Measurements from ENCODE around the gene UFL1.

The UFL1 gene

DNA sequence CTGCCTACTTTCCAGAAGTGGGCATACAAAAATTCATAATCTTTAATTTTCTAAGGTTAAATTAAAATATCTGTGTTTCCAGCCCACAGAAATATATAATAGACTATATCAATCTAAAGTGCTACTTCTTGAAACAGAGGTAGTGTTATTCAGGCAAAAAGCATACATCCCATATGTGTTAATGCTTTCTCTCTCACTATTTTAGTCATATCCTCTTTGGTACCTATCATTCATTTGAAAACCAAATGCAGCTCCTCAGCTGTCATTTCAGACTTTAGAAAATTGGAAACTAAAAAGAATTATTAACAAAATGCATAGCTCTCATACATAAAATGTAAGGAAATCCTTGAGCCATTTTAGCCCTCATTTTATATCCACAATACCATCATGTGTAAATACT lies 42.2 kb downstream of the UFL1 start:
- DNase-seq (ENCODE audit: low read depth): no peak
- no peak overlapping the region for H3K4me3 ChIP-seq (ENCODE audit: low read depth, low read length)
- TF ChIP-seq, protein P1, sequence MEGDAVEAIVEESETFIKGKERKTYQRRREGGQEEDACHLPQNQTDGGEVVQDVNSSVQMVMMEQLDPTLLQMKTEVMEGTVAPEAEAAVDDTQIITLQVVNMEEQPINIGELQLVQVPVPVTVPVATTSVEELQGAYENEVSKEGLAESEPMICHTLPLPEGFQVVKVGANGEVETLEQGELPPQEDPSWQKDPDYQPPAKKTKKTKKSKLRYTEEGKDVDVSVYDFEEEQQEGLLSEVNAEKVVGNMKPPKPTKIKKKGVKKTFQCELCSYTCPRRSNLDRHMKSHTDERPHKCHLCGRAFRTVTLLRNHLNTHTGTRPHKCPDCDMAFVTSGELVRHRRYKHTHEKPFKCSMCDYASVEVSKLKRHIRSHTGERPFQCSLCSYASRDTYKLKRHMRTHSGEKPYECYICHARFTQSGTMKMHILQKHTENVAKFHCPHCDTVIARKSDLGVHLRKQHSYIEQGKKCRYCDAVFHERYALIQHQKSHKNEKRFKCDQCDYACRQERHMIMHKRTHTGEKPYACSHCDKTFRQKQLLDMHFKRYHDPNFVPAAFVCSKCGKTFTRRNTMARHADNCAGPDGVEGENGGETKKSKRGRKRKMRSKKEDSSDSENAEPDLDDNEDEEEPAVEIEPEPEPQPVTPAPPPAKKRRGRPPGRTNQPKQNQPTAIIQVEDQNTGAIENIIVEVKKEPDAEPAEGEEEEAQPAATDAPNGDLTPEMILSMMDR (IDR thresholded peaks at IDR 0.05; ENCODE audit: low read depth, low read length, missing control alignments): no peak

DNA sequence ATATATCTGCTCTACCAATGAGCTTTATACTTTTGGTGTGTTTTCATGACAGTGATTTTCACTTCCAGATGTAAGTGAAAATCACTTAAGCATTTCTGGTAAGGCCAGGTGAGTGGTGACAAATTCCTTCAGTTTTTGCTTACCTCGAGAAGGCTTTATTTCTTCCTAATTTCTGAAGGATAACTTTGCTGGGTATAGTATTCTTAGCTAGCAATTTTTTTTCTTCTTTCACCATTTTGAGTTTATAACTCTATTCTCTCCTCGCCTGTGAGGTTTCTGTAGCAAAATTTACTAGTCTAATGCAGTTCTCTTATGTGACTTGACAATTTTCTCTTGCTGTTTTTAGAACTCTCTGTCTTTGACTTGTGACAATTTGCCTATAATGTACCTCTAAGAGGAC lies 48.4 kb downstream of the UFL1 start:
- H3K4me3 ChIP-seq (ENCODE audit: low read depth, low read length): no peak overlapping the region
- TF ChIP-seq, protein P1 (IDR thresholded peaks at IDR 0.05; ENCODE audit: low read depth, low read length, missing control alignments): no peak
- no peak for DNase-seq (ENCODE audit: low read depth)

DNA sequence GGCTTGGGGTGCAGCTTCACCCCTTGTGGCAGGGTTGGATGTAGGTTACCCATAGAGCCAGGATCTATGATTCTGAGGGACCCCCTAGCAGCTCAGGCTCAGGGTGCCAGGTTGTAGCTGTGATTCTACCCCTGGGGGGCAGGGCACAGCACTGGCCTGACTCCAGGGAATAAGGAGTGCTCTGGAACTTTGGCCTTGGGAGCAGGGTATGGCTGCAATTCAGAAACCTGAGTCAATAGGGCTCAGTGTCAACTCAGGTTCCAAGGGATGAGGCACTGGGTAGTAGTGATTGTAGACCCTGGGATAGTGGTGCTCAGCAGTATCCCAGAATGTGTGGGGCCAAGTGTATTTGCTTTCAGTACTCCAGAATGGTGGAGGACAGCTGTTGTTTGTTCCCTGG lies 49.9 kb downstream of the UFL1 start:
- no peak for DNase-seq (ENCODE audit: low read depth)
- TF ChIP-seq, protein P1 (IDR thresholded peaks at IDR 0.05; ENCODE audit: low read depth, low read length, missing control alignments): no peak
- H3K4me3 ChIP-seq (ENCODE audit: low read depth, low read length): no peak overlapping the region

DNA sequence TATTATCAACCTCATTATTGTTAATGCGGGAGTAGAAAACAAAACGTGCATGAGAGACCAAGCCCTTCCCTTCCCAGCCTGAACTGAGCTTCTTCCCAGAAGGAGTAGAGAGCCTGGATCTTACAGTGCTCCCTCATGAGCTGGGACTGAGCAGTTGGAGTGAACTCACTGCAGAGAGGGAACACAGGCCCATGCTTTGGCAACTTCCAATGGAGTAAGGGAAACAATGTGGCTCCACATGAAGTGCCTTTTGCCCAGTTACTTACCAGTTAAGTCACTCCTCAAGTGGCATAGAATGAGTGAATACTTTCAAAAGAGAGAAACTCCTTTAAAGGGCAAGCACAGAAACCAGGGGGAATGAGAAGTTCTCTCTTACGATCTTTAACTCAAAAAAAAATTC lies 53.8 kb downstream of the UFL1 start:
- TF ChIP-seq, protein P1 (IDR thresholded peaks at IDR 0.05; ENCODE audit: low read depth, low read length, missing control alignments): no peak
- DNase-seq (ENCODE audit: low read depth): no peak
- H3K4me3 ChIP-seq (ENCODE audit: low read depth, low read length): no peak overlapping the region

DNA sequence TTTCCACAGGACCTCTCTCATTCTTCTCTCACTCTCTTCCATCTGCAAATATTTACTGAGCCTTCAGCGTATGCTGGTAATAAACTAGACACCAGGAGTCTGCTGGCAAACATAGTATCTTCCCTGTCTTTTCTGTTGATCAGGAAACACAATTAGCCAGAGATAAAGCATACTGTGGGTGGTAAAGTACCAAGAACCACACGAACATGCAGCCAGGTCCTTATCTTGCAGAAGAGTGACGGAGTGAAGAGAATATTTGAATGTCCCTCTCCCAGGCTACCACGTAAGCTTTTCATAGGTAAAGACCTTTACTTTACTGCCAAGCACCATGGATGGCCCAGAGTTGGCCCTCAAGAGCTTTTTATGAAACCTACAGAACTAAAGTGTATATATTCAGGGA lies 54.6 kb downstream of the UFL1 start:
- no peak overlapping the region for H3K4me3 ChIP-seq (ENCODE audit: low read depth, low read length)
- DNase-seq (ENCODE audit: low read depth): no peak
- TF ChIP-seq, protein P1 (IDR thresholded peaks at IDR 0.05; ENCODE audit: low read depth, low read length, missing control alignments): no peak

DNA sequence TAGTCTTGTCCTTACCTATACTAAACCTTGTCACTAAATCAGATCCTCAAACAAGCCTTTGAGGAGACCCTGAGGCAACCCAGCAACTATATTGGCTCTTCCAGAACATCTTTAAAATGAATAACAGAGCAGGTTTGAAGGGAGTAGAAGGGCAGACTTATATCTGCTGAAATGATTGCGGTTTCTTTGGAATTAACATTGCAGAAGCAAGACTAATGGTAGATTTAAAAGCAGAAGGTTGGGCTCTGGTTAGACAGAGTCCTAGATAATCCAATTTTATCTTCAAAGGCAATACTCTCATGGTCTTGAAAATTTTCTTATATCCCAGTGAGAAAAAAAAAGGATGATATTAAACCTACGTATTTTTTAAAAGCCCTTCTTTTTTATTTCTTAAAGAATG lies 60.4 kb downstream of the UFL1 start:
- TF ChIP-seq, protein P1 (IDR thresholded peaks at IDR 0.05; ENCODE audit: low read depth, low read length, missing control alignments): no peak
- DNase-seq (ENCODE audit: low read depth): no peak
- H3K4me3 ChIP-seq (ENCODE audit: low read depth, low read length): no peak overlapping the region

DNA sequence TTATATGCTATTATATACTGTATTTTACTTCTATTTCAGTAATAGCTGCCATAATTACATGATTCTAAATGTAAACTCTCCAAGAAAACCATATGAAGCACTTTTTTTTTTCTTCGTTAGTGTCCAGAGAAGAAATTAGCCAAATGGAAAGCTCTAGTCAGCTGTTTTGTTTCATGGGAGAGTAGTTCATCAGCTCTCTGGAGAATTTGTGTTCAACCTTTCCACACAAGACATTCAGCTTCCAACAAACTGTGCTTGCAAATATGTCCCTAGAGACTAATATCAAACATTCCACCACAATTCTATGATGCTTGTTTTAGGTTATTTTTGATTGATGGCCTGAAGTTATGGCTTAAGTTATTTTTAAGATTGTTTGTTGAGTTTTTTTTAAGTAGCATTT lies 60.8 kb downstream of the UFL1 start:
- H3K4me3 ChIP-seq (ENCODE audit: low read depth, low read length): no peak overlapping the region
- TF ChIP-seq, protein P1 (IDR thresholded peaks at IDR 0.05; ENCODE audit: low read depth, low read length, missing control alignments): no peak
- DNase-seq (ENCODE audit: low read depth): no peak

Measured in GM12864 (cell line).